Calu3 (cell line): ENCODE measurements around the gene SKAP1. TPM values are rescaled to one million over a fixed set of nuclear protein-coding genes. Genes with fewer than 3 reads are reported as not detected.
A peak's percentile ranks its signal among the peaks of the same experiment; 100 is the strongest.
"Not testable (repeated sequence)": the region's sequence is repeated elsewhere in the genome, so short reads cannot be mapped to it uniquely, and the experiment has no call there.

ENCODE experiments used
- BruUV-seq: library from RNA; stranded (reverse); fragments of 400-500 nt; replicated peaks from 2 replicates; lab custom pipeline; 2021; lab: Mats Ljungman, UMichigan
- CTCF ChIA-PET: fragments of 300-600 bp; sonication (Branson Sonifier 250); formaldehyde crosslinking; loops from one replicate; lab custom pipeline; 2022; ENCODE audit warnings: antibody characterized with exemption; lab: Charles Lee
- DNase-seq: peaks from one replicate; pipeline ENCODE4 v3.0.0; 2022
- H3K27ac Mint-ChIP-seq: one replicate; pipeline ENCODE4 v1.8.0; 2022; ENCODE audit warnings: mixed read lengths; ENCODE audit not compliant: unreplicated experiment
- H3K27me3 Mint-ChIP-seq: one replicate; pipeline ENCODE4 v1.8.0; 2022; ENCODE audit warnings: mixed read lengths; ENCODE audit not compliant: unreplicated experiment
- H3K36me3 Mint-ChIP-seq: one replicate; pipeline ENCODE4 v1.8.0; 2022; ENCODE audit warnings: mild to moderate bottlenecking, moderate library complexity, mixed read lengths; ENCODE audit not compliant: insufficient read depth, unreplicated experiment
- H3K4me1 Mint-ChIP-seq: one replicate; pipeline ENCODE4 v1.8.0; 2022; ENCODE audit warnings: mild to moderate bottlenecking, low read depth, mixed read lengths; ENCODE audit not compliant: unreplicated experiment
- H3K4me3 Mint-ChIP-seq: one replicate; pipeline ENCODE4 v1.8.0; 2022; ENCODE audit warnings: mild to moderate bottlenecking, low read depth, moderate library complexity, mixed read lengths; ENCODE audit not compliant: unreplicated experiment
- H3K9me3 Mint-ChIP-seq: one replicate; pipeline ENCODE4 v1.8.0; 2022; ENCODE audit warnings: low read depth, mixed read lengths; ENCODE audit not compliant: unreplicated experiment
- CTCF ChIP-seq: fragments of 200-600 bp; IDR thresholded peaks from one replicate; pipeline ENCODE4 v1.8.0; 2022; ENCODE audit warnings: antibody characterized with exemption; ENCODE audit not compliant: unreplicated experiment
- intact Hi-C: fragments of 100-400 bp; cut with micrococcal nuclease; formaldehyde crosslinking; loops from one replicate; pipeline ENCODE4 v1.10.0; 2022; ENCODE audit not compliant: unreplicated experiment
- total RNA-seq: library from RNA; stranded (reverse); gene quantifications from 2 replicates; pipeline ENCODE4 v1.2.3, GENCODE V29; 2022

The SKAP1 gene
- total RNA-seq, 1 experiment from 2014 or later = 4.4 TPM

DNA sequence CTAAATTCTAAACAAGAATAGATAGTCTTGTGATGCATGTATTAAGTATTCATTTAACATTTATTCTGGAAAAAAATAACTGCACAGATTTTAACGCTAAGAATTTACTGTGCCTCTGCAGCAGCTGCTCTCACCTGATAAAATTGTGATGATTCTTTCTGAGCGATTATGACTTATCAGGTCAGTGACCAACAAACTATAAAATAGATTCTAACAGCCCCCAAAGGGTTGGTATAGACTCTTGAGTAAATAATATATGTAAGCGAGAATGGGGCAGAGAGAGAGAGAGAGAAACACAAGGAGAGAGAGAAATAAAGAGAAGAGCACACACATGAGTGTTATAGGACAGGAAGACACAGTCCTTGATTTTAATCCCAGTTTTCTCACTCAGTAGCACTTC is 178.1 kb downstream of the SKAP1 start:
- Mint-ChIP-seq H3K4me1 (peaks cover 54% of the 10 kb centered on the region), H3K4me3 (no peak overlapping the region), H3K36me3 (no peaks in the 10 kb centered on the region), H3K27ac (peak overlapping the region; percentile 29), H3K9me3 (no peaks in the 10 kb centered on the region), H3K27me3 (no peaks in the 10 kb centered on the region)
- DNase-seq = no peak
- intact Hi-C loops = no loop called here
- no TSS peak for BruUV-seq
- no peak for TF ChIP-seq CTCF
- CTCF ChIA-PET = interaction anchor here (0.6 to 2.2 kb wide), 4 partner anchors 8 to 84 kb away, joined by 3 to 8 read pairs (median 5); no protein-coding TSS in a partner anchor

GRCh38 chr17:48250949-48251348 is 179.1 kb downstream of the SKAP1 start:
- H3K9me3 Mint-ChIP-seq = no peaks in the 10 kb centered on the region
- intact Hi-C loops = no loop called here
- no peak overlapping the region for H3K27ac Mint-ChIP-seq
- no peak for DNase-seq
- H3K36me3 Mint-ChIP-seq = peaks cover 5% of the 10 kb centered on the region
- CTCF ChIA-PET = interaction anchor here (1.2 to 2.2 kb wide), 2 partner anchors 9 to 12 kb away, joined by 4 to 8 read pairs; no protein-coding TSS in a partner anchor
- no TSS peak for BruUV-seq
- no peak overlapping the region for H3K4me3 Mint-ChIP-seq
- peaks cover 59% of the 10 kb centered on the region for H3K4me1 Mint-ChIP-seq
- TF ChIP-seq CTCF = no peak
- no peaks in the 10 kb centered on the region for H3K27me3 Mint-ChIP-seq

- BruUV-seq, H3K27ac Mint-ChIP-seq, intact Hi-C loops, H3K9me3 Mint-ChIP-seq, H3K4me3 Mint-ChIP-seq, H3K36me3 Mint-ChIP-seq, H3K27me3 Mint-ChIP-seq, DNase-seq: not testable (repeated sequence)
- CTCF ChIA-PET = interaction anchor here (0.6 to 2.2 kb wide), 3 partner anchors 10 to 80 kb away, joined by 3 to 8 read pairs (median 7); no protein-coding TSS in a partner anchor
- H3K4me1 Mint-ChIP-seq = peaks cover 62% of the 10 kb centered on the region
Measured at GRCh38 chr17:48250059-48250458, 180.0 kb downstream of the SKAP1 start.

GRCh38 chr17:48247603-48248002 is 182.4 kb downstream of the SKAP1 start:
- DNase-seq = no peak
- intact Hi-C loops = no loop called here
- no peaks in the 10 kb centered on the region for H3K27me3 Mint-ChIP-seq
- no TSS peak for BruUV-seq
- CTCF ChIA-PET = interaction anchor here (0.6 to 2.5 kb wide), 6 partner anchors 10 to 46 kb away, joined by 4 to 18 read pairs (median 8); no protein-coding TSS in a partner anchor
- H3K4me3 Mint-ChIP-seq = no peak overlapping the region
- H3K4me1 Mint-ChIP-seq = peaks cover 66% of the 10 kb centered on the region
- no peaks in the 10 kb centered on the region for H3K9me3 Mint-ChIP-seq
- peaks cover 5% of the 10 kb centered on the region for H3K36me3 Mint-ChIP-seq
- H3K27ac Mint-ChIP-seq = peak overlapping the region; percentile 72
- TF ChIP-seq CTCF = no peak

DNA sequence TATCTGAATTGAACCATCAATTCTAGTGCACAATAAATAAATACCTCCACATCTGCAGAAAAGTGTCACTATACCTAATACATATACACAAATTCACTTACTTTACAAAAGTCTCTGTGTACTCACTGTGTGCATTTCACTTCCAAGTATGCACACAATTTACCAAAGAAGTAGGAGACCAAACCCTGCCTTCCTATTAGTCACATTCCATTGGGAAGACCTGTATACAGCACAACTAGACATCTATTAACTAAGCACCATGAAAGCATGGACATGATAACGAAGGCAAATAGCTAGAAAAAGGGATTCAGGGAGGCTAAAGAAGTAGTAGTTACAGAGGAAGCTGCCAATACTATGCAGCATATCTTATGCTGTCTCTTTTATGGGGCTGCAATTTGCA is 183.0 kb downstream of the SKAP1 start:
- no peak for TF ChIP-seq CTCF
- H3K4me1 Mint-ChIP-seq = peaks cover 66% of the 10 kb centered on the region
- no TSS peak for BruUV-seq
- CTCF ChIA-PET = interaction anchor here (0.6 to 2.5 kb wide), 7 partner anchors 10 to 111 kb away, joined by 3 to 18 read pairs (median 8); no protein-coding TSS in a partner anchor
- H3K27ac Mint-ChIP-seq = peak overlapping the region; percentile 72
- peak overlapping the region; percentile 1 for H3K4me3 Mint-ChIP-seq
- intact Hi-C loops = no loop called here
- H3K36me3 Mint-ChIP-seq = peaks cover 5% of the 10 kb centered on the region
- no peak for DNase-seq
- no peaks in the 10 kb centered on the region for H3K9me3 Mint-ChIP-seq
- H3K27me3 Mint-ChIP-seq = no peaks in the 10 kb centered on the region
